K562 (cell line): Measurements from ENCODE around the gene KNL1. TPM values are rescaled to one million over a fixed set of nuclear protein-coding genes. Genes with fewer than 3 reads are reported as not detected.

Experiments used
- BRCA1 ChIP-seq, 2 experiments: fragments of 450-650 bp in 1 of 2; sonication (generic) in 1 of 2; formaldehyde crosslinking in 1 of 2; IDR thresholded peaks; 2 replicates each; pipeline versions ENCODE4 v1.5.0 to v1.6.1; 2017 to 2020; ENCODE audit warnings: mild to moderate bottlenecking in 1 of 2, missing genetic modification reagents in 1 of 2
- CREB3L1 ChIP-seq: fragments of 450-650 bp; IDR thresholded peaks from 2 replicates; pipeline ENCODE4 v1.6.1; 2014; ENCODE audit warnings: low read depth, mild to moderate bottlenecking, moderate library complexity, borderline replicate concordance
- CSDE1 ChIP-seq, 2 experiments: fragments of 450-650 bp; IDR thresholded peaks; 2 replicates each; pipeline ENCODE4 v1.6.1; 2016; ENCODE audit warnings: mild to moderate bottlenecking in 1 of 2
- ETV6 ChIP-seq, 3 experiments: fragments of 150-350 bp in 1 of 3; sonication (generic) in 1 of 3; formaldehyde crosslinking in 1 of 3; IDR thresholded peaks; 2 replicates each; pipeline versions ENCODE4 v1.6.1 to v1.8.0; 2014 to 2022; ENCODE audit warnings: borderline replicate concordance in 2 of 3, low read depth in 2 of 3, antibody characterized with exemption in 1 of 3, low read length in 1 of 3, mild to moderate bottlenecking in 1 of 3, missing genetic modification reagents in 1 of 3
- HMBOX1 ChIP-seq: sonication (generic); IDR thresholded peaks from 2 replicates; pipeline ENCODE4 v1.6.1; 2016
- HOMEZ ChIP-seq: fragments of 250-450 bp; sonication (Bioruptor Pico); IDR thresholded peaks from 2 replicates; pipeline ENCODE4 v1.4.0; 2020; ENCODE audit warnings: mild to moderate bottlenecking, moderate library complexity
- ID3 ChIP-seq, 2 experiments: fragments of 250-450 bp in 1 of 2; fragments of 450-650 bp in 1 of 2; sonication (Bioruptor Pico) in 1 of 2; IDR thresholded peaks; 2 replicates each; pipeline versions ENCODE4 v1.6.1 to v1.8.0; 2016 to 2021; ENCODE audit warnings: mild to moderate bottlenecking in 2 of 2, moderate library complexity in 2 of 2, missing compliant biosample characterization in 1 of 2, missing genetic modification characterization in 1 of 2
- NCOA2 ChIP-seq, 2 experiments: fragments of 450-650 bp; IDR thresholded peaks; 2 replicates each; pipeline ENCODE4 v1.6.1; 2018; ENCODE audit warnings: mild to moderate bottlenecking in 2 of 2, moderate library complexity in 1 of 2; ENCODE audit not compliant: partially characterized antibody in 2 of 2
- PRPF4 ChIP-seq: fragments of 200-400 bp; formaldehyde crosslinking; IDR thresholded peaks from one replicate; pipeline ENCODE4 v1.6.1; 2017; ENCODE audit warnings: low read length, low read depth, mild to moderate bottlenecking; ENCODE audit not compliant: insufficient read depth, poor library complexity, severe bottlenecking
- PYGO2 ChIP-seq: fragments of 450-650 bp; IDR thresholded peaks from 2 replicates; pipeline ENCODE4 v1.6.1; 2016; ENCODE audit warnings: mild to moderate bottlenecking, missing genetic modification characterization, moderate library complexity, missing compliant biosample characterization
- STAT6 ChIP-seq: sonication (generic); formaldehyde crosslinking; IDR thresholded peaks from 2 replicates; pipeline ENCODE4 v1.8.1; 2023; ENCODE audit warnings: mild to moderate bottlenecking, missing genetic modification reagents
- THRAP3 ChIP-seq: fragments of 450-650 bp; IDR thresholded peaks from 2 replicates; pipeline ENCODE4 v1.6.1; 2016; ENCODE audit warnings: mild to moderate bottlenecking, inconsistent platforms, borderline replicate concordance
- ZNF197 ChIP-seq: fragments of 200-800 bp; sonication (Bioruptor generic); IDR thresholded peaks from 2 replicates; pipeline ENCODE4 v1.6.1; 2016; ENCODE audit warnings: low read depth, missing genetic modification characterization, missing compliant biosample characterization
- ZNF436 ChIP-seq: fragments of 250-450, 450-650 bp; sonication (Bioruptor Pico); formaldehyde crosslinking; IDR thresholded peaks from 2 replicates; pipeline ENCODE4 v1.7.0; 2020; ENCODE audit warnings: mild to moderate bottlenecking
- polyA plus RNA-seq, 8 experiments: library from polyadenylated mRNA; depleted of rRNA in 4 of 8; stranded (reverse) in 5 of 8; unstranded in 3 of 8; fragments of >200 nt; fragmentation: Nextera tagmentation in 2 of 8; fragmentation: Illumina TruSeq in 1 of 8; extraction: Ambion mirVana in 2 of 8; extraction: Trizol in 1 of 8; gene quantifications; 2 replicates each; pipeline versions ENCODE4 v1.2.1 to v1.2.3, GENCODE V29; 2011 to 2014; ENCODE audit warnings: inconsistent platforms in 1 of 8, missing spikeins in 1 of 8
- total RNA-seq, 7 experiments: library from RNA; depleted of rRNA in 6 of 7; stranded (reverse); fragments of >200 nt in 6 of 7; fragmentation: Illumina TruSeq in 2 of 7; extraction: Trizol in 2 of 7; gene quantifications; 2 replicates each; pipeline versions ENCODE4 v1.2.1 to v1.2.3, GENCODE V29; 2011 to 2021; ENCODE audit warnings: low replicate concordance in 1 of 7
- TF ChIP-seq, protein P1 (sequence below): fragments of 450-650 bp; IDR thresholded peaks from 2 replicates; pipeline ENCODE4 v1.6.1; 2016

The KNL1 gene
- total and polyA plus RNA-seq, 9 of the 15 experiments (the other 6 are each of a cell fraction or from before 2014, with no cell fraction given), result 14.5 to 65.4 (median 34.6) TPM

DNA sequence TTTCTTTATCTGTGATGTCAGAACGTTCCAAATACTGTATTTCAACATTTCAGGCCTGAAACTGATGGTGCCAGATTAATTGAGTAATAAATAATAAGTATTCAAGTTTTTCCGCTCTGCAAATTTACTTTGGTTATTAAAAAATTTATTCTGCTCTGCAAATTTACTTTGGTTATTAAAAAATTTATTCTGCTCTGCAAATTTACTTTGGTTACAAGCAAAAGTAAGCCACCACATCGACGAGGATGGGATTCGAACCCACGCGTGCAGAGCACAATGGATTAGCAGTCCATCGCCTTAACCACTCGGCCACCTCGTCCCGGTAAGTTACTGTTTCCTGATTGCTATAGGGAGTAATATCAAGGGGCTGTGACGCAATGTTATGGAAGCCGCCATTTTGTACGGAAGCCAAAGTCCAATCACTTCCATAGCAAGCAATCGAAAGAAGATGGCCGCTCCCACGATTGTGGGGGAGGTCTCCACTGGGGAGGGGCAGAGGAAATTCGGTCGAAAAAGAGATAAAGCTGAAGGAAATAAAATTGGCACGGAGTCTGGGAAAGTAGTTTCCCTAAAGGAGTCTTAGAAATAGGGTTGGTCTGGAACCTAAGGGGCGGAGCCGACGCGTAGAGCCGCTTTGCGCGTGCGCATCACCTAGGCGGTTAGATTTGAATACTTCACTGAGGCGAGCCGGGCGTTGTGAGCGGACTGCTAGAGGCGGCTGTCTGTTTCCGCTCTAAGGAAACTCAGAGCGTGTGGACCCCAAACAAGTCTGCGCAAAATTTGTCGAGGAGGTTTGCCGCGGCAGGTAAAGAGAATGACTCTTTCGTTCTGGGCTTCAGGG is at the start of gene KNL1 (continued):
- peak; percentile 93 to 94 for TF ChIP-seq CSDE1 (IDR thresholded peaks at IDR 0.05)
- no peak for TF ChIP-seq STAT6 (CRISPR knock-in tag)
- peak; percentile 72; the same call in 1 of the 2 replicates for TF ChIP-seq HMBOX1
- TF ChIP-seq CREB3L1, result 0 out of 2 replicates have a peak, but pooled peaks have one; percentile 52
- TF ChIP-seq ZNF436, result no peak
- no peak for TF ChIP-seq BRCA1 (IDR thresholded peaks at IDR 0.05)
- no peak for TF ChIP-seq BRCA1 (CRISPR knock-in tag; IDR thresholded peaks at IDR 0.05)
- TF ChIP-seq PYGO2, result no peak
- no peak for TF ChIP-seq ID3 (CRISPR knock-in tag; IDR thresholded peaks at IDR 0.05)
- peak; percentile 71 for TF ChIP-seq ID3 (tag; IDR thresholded peaks at IDR 0.05)
- TF ChIP-seq THRAP3, result no peak
- 0 out of 2 replicates have a peak, but pooled peaks have one; percentile 47 for TF ChIP-seq HOMEZ (CRISPR knock-in tag)
- no peak for TF ChIP-seq PRPF4
- peak; percentile 72; the same call in 1 of the 2 replicates for TF ChIP-seq ZNF197 (CRISPR knock-in tag)
- peak; percentile 86 to 88 for TF ChIP-seq NCOA2 (IDR thresholded peaks at IDR 0.05; ENCODE audit: partially characterized antibody in 2 of 2)
- TF ChIP-seq ETV6 (IDR thresholded peaks at IDR 0.05; ENCODE audit: borderline replicate concordance in 1 of 2, low read depth in 2 of 2, low read length in 1 of 2), result no peak
- TF ChIP-seq ETV6 (CRISPR knock-in tag; IDR thresholded peaks at IDR 0.05; ENCODE audit: borderline replicate concordance), result 0 out of 2 replicates have a peak, but pooled peaks have one; percentile 29
- TF ChIP-seq, protein P1, sequence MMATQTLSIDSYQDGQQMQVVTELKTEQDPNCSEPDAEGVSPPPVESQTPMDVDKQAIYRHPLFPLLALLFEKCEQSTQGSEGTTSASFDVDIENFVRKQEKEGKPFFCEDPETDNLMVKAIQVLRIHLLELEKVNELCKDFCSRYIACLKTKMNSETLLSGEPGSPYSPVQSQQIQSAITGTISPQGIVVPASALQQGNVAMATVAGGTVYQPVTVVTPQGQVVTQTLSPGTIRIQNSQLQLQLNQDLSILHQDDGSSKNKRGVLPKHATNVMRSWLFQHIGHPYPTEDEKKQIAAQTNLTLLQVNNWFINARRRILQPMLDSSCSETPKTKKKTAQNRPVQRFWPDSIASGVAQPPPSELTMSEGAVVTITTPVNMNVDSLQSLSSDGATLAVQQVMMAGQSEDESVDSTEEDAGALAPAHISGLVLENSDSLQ, result peak; percentile 55
